Ovary (tissue), 9 donors: ENCODE data around the gene HIRA. TPM values are rescaled to one million over a fixed set of nuclear protein-coding genes. Genes with fewer than 3 reads are reported as not detected.

Experiments
- DNase-seq, 5 donors: peaks; one replicate each; pipeline ENCODE4 v3.0.0-alpha.2; 2019 to 2020
- H3K27ac ChIP-seq, 2 donors: fragments of 200-600 bp; one replicate each; pipeline versions ENCODE4 v1.5.1 to v1.8.0; 2019 to 2022
- H3K27me3 ChIP-seq: fragments of 200-600 bp; one replicate; pipeline ENCODE4 v1.8.0; 2022
- H3K36me3 ChIP-seq: fragments of 200-600 bp; sonication (generic); one replicate; pipeline ENCODE4 v1.5.1; 2019
- H3K4me1 ChIP-seq: one replicate; pipeline ENCODE4 v1.8.1; 2013; ENCODE audit warnings: mild to moderate bottlenecking, moderate library complexity; ENCODE audit not compliant: insufficient read depth
- H3K4me3 ChIP-seq: fragments of 200-600 bp; sonication (generic); one replicate; pipeline ENCODE4 v1.5.1; 2017
- H3K9me3 ChIP-seq, 2 donors: fragments of 200-600 bp in 1 of 2; sonication (generic) in 1 of 2; one replicate each; pipeline versions ENCODE4 v1.5.1 to v1.8.1; 2013 to 2019; ENCODE audit warnings: mild to moderate bottlenecking in 1 of 2, moderate library complexity in 1 of 2
- CTCF ChIP-seq, 3 donors: fragments of 450-650 bp in 2 of 3; fragments of 200-600 bp in 1 of 3; IDR thresholded peaks; one replicate each; pipeline versions ENCODE4 v1.5.1 to v1.8.0; 2016 to 2022; ENCODE audit warnings: antibody characterized with exemption in 3 of 3, mild to moderate bottlenecking in 1 of 3
- EP300 ChIP-seq: sonication (generic); formaldehyde crosslinking; IDR thresholded peaks from one replicate; pipeline ENCODE4 v1.6.1; 2017; ENCODE audit warnings: antibody characterized with exemption
- POLR2A ChIP-seq: fragments of 450-650 bp; IDR thresholded peaks from one replicate; pipeline ENCODE4 v1.6.1; 2017; ENCODE audit warnings: antibody characterized with exemption, mild to moderate bottlenecking, moderate library complexity
- WGBS, 3 donors: extraction: QIAGEN DNeasy Blood & Tissue Kit in 1 of 3; methylation state at CpG; one replicate each; pipeline versions ENCODE4 v1.1.5 to v1.1.7; 2013 to 2017; 5-methylcytosine and 5-hydroxymethylcytosine counted together
- intact Hi-C, 4 donors: fragments of 100-400 bp; cut with DNase I; formaldehyde crosslinking; loops; one replicate each; pipeline versions ENCODE4 v1.11.0 to v1.15.1; 2022 to 2023
- polyA plus RNA-seq, 2 donors: library from polyadenylated mRNA; stranded (reverse); fragments of 200-250 nt in 1 of 2; fragments of 350-450 nt in 1 of 2; fragmentation: Illumina TruSeq in 1 of 2; extraction: RNeasy Lipid Tissue Mini Kit (QIAGEN cat#74804) in 1 of 2; gene quantifications; one replicate each; pipeline ENCODE4 v1.2.3, GENCODE V29; 2013 to 2014
- total RNA-seq, 7 donors: library from RNA; depleted of rRNA in 2 of 7; stranded (reverse); fragments of >200 nt in 2 of 7; fragmentation: NEBNext Ultra II Directional in 3 of 7; extraction: Animal tissue kit (Norgen Biotek cat#: 25700) in 3 of 7; gene quantifications; one replicate each; pipeline versions ENCODE4 v1.1.0 to v1.2.4, GENCODE V29; 2016 to 2023
- donor health status: DM: no; HTN: no; CAD: no; lungs with moderate emphysema.
- donor health status: DM: no; HTN: no; CAD: no.
- donor health status: Bipolar disorder and iron deficiency.
- donor health status: DM: yes; HTN: yes; CAD: no.
- donor health status: DM: no; HTN: no; CAD: no.
- donor health status: DM: yes; HTN: yes; CAD: no.

Gene HIRA
- total and polyA plus RNA-seq, 9 donors = 7.2 to 31.6 (median 19.8) TPM

- H3K4me1 ChIP-seq = no peaks in the 10 kb centered on the region
- H3K27me3 ChIP-seq = no peaks in the 10 kb centered on the region
- no peak overlapping the region for H3K27ac ChIP-seq
- intact Hi-C loops = no loop called here
- H3K4me3 ChIP-seq = no peak overlapping the region
- TF ChIP-seq POLR2A (no peak), EP300 (no peak), CTCF (IDR thresholded peaks at IDR 0.05) (no peak)
- no peaks in the 10 kb centered on the region for H3K36me3 ChIP-seq
- no peak for DNase-seq
- H3K9me3 ChIP-seq = no peaks in the 10 kb centered on the region
- WGBS, 3 donors = 93 to 96% (median 96%) methylated on average over 6 of the region's 6 CpGs
These were observed 20.4 kb downstream of the HIRA start for GRCh38 chr22:19410941-19411689.

DNA sequence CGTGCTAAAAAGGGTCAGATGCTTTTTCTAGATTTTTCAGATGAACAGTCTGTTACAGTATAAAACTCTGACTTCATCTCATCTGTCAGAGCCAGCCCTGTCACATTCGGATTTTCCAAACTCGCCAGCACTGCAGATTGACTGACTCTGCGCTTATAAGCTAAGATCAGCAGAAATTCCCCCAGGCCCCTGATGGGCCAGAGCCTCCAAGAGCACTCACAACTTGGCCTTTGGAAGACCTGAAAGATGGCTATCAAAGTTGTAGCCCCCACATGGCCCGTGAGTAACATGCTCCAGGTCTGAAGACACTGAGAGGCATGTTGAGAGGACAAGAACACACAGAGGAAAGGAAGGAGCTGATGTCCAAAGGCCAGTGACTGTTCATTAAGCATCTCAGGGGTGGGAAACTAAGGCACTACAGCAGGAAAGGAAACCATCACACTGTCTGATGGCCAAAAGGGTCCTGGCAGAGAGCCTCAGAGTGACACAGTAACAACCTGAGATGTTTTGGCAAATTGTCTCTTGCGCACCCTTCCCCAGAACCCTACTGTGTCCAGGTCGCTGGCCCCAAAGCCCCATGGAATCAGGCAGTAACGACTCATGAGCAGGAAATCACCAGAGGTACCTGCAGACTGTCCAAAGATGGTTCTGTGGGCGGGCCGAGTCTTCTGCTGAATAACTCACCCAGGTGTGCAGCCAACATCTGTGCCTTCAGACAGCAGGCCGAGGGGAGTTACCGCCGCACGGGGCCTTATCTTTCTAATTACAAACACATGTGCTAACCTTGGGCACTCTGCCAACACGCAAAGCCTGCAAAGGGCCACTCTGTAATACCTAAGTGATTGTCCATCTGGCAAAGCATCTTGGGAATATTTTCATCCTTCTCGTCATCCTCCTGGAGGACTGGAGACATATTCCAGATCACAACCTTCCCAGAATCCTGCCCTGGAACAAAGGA is 23.6 kb downstream of the HIRA start:
- intact Hi-C loops = no loop called here
- no peak overlapping the region for H3K27ac ChIP-seq
- H3K4me3 ChIP-seq = no peak overlapping the region
- H3K27me3 ChIP-seq = no peaks in the 10 kb centered on the region
- peak in 3 of 5 donors; percentile 20 to 54 (median 31) for DNase-seq
- no peaks in the 10 kb centered on the region for H3K4me1 ChIP-seq
- no peaks in the 10 kb centered on the region for H3K9me3 ChIP-seq
- TF ChIP-seq CTCF (IDR thresholded peaks at IDR 0.05) = no peak
- no peak for TF ChIP-seq POLR2A
- no peak for TF ChIP-seq EP300
- no peaks in the 10 kb centered on the region for H3K36me3 ChIP-seq
- WGBS, 3 donors = 56 to 60% (median 57%) methylated on average over 16 of the region's 16 CpGs

- Histone ChIP-seq H3K27me3 (no peaks in the 10 kb centered on the region), H3K27ac (no peak overlapping the region), H3K36me3 (no peaks in the 10 kb centered on the region), H3K9me3 (no peaks in the 10 kb centered on the region), H3K4me1 (no peaks in the 10 kb centered on the region), H3K4me3 (no peak overlapping the region)
- no peak for DNase-seq
- intact Hi-C loops = no loop called here
- TF ChIP-seq POLR2A (no peak), EP300 (no peak), CTCF (IDR thresholded peaks at IDR 0.05) (no peak)
- WGBS, 3 donors = 91 to 93% (median 93%) methylated on average over 4 of the region's 4 CpGs
These were observed 24.7 kb downstream of the HIRA start for GRCh38 chr22:19406846-19407245.

GRCh38 chr22:19406281-19406811 is 25.2 kb downstream of the HIRA start:
- 80 to 83% (median 83%) methylated on average over 3 of the region's 3 CpGs for WGBS, 3 donors
- TF ChIP-seq EP300 = no peak
- no peak for TF ChIP-seq POLR2A
- TF ChIP-seq CTCF (IDR thresholded peaks at IDR 0.05) = no peak
- H3K36me3 ChIP-seq = no peaks in the 10 kb centered on the region

More at GRCh38 chr22:19406281-19406811, 25.2 kb downstream of the HIRA start:
- intact Hi-C loops = no loop called here
- no peak for DNase-seq
- H3K4me3 ChIP-seq = no peak overlapping the region
- H3K4me1 ChIP-seq = no peaks in the 10 kb centered on the region
- no peaks in the 10 kb centered on the region for H3K27me3 ChIP-seq
- no peak overlapping the region for H3K27ac ChIP-seq
- H3K9me3 ChIP-seq = no peaks in the 10 kb centered on the region
